HG02973 (cell line): ENCODE results near the gene CARD11.
"Not testable (repeated sequence)": the region's sequence is repeated elsewhere in the genome, so short reads cannot be mapped to it uniquely, and the experiment has no call there.

Experiments used
- ATAC-seq: cut with Tn5 transposase; IDR thresholded peaks from one replicate; pipeline ENCODE4 v1.9.1; 2021; ENCODE audit warnings: moderate library complexity; ENCODE audit not compliant: unreplicated experiment

CARD11 gene

DNA sequence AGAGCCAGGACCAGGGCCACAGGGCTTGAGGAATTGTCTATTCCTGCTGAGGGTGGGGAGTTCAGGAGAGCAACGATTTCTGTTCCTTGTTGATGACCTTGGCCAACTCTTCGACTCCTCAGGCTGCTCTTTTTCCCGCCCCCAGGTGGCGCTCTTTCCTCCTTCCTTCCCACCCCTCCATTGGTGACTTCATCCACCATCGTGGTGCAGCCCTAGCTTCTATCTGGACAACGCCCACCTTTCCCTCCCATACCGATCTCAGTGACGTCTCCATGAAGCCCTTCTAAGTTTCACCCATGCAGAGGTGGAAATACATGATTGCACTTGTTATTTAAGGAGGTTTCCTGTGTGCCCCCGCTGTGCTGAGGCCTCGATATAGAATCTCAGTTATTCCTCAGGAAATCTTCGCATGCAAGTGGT lies 22.1 kb upstream of the CARD11 start:
- ATAC-seq, result peak; percentile 44

DNA sequence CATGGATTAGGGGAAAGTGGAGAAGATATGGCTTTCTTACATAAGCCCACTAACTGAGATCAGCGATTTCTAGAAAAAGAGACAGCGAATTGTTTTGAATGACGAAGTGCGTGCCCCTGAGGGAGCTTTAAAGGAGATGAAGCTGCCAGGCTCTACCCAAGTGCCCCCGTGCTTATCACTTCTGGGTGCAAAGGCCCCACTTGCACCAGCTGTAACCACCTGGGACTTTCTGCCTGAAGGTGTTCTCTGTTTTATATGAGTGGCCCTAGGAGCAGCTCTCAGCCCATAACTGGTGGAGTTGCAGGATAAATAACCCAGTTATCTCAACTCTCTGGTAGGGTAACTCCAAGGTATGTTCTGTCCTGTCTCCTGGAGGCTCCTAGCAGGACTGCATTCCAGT lies 20.4 kb upstream of the CARD11 start:
- no peak for ATAC-seq

DNA sequence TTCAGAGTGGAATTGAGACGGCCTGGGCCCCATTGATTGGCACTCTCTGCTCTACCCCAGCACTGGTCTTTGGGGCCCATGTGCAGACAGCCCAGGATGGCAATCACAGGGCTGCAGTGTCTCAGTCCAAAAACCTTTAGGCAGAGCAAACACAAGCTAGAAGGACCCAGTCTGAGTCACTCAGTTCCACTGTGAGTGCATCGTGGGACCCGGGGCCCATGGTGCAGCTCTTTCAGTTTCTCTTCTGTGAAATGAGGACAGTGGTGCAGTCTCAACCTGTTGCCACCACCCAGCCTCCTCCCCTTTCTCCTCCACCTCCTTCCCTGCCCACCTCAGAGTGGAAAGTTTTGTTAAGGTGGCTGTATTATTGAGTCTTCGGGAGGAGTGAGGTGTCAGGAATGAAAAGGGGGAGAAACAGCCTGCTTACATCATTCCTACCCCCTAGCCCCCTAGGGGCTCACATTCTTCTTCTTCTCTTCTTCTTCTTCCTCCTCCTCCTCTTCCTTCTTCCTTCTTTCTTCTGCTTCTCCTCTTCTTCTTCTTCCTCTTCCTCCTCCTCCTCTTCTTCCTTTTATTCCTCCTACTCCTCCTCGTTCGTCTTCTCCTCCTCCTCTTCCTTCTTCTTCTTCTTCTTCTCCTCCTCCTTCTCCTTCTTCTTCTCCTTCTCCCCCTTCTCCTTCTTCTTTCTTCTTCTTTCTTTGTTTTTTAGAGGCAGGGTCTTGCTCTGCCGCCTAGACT lies 19.5 kb upstream of the CARD11 start:
- peak; percentile 85 for ATAC-seq

DNA sequence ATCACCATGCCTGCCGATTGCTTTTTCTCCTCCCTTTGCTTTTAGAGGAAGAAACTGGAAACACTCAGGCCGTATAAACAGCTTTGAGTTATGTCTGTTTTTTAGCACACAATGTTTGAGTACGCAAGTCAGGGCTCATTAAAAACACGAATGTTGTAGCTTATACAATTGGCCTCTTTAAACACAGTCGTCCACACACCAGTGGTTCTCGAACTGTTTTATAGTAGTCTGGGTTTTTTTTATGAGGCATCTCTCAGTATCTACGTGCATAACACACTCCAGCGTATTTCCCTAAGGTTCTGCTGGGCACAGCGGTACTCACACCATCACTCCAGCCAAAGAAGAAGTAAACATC lies 13.4 kb upstream of the CARD11 start:
- ATAC-seq, result no peak

DNA sequence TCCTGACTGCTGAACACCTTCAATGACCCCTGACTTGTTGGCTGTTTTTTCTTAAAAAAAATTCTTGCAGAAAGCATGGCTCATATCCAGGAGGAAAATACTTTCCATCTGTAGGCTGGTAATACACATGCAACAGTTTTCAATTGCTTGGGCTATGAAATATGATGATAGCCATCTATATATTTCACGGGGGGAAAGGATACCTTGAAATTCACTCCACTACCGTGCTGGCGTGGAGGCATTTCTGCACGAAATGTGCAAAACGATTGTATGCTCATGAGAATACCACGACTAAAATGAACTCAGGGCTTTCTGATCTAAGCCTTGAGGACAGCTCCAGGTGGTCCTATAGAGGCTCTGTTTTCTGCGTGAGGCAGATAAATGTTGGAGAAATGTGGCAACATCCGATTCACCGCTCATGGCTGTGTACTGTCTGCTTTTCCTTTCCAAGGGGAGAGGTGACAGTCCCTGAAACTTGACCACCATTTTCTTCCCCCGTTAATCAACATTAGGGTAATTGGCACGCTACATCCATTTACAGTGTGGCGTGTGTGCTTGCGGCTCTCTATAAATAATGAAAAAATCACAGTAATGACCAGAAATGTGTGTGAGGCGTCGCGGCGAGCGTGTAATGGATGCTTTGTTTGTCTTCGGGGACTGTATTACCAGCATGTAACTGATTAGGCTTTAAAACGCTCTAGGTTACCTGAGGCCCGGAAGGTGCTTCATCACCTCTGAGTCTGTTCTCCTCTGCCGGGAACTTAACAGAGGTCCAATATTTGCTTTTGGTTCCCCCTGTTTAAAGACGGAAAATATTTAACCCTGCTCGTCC lies 12.8 kb upstream of the CARD11 start:
- ATAC-seq, result no peak

DNA sequence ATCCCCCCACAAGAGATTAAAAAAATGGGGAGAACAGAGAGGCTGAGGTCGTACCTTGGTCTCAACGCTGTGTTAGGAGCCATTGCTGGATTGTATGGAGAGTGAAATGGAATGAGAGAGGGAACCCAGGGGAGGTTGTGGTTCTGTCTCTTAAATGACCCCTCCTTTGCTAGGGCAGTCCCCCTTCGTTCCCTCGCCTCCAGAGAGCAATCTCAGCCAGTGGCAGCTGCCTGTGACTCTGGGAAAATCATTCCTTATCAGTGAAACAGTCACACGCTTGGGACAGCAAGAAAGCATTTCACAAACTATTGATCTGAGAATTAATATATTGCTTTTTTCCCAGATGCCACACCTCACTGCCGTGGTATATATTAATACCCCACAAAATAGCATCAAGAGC lies 12.0 kb upstream of the CARD11 start:
- no peak for ATAC-seq

DNA sequence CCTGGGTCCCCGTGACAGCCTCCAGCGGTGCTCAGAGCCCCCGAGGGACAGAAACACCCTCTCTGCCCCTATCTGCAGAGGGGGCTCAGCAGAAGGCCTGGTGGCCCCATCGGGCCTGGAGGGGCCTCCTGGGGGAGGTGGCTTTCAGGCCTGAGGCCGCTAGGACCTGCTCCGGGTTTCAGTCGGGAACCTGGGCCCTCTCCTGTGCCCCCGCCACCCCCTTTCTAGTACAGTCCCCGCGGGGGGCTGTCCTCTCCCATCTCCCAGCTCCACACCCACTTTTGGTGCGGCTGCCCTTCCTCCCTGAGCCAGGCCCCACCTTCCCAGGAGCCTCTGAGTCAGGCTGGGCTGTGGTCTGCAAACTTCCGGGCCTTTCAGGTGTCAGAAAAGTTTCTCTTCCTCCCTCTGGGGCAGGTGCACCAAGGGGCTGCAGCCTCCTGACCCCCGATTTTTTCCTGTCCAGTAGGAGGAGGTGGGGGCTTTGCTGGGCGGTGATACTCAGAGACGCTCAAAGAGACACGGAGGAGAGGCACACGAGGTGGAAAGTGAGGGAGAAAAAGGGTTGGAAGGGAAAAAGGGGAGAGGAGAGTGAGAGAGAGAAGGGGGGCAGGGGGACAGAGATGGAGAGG lies 692 bp downstream of the CARD11 start:
- ATAC-seq, result peak; percentile 86

DNA sequence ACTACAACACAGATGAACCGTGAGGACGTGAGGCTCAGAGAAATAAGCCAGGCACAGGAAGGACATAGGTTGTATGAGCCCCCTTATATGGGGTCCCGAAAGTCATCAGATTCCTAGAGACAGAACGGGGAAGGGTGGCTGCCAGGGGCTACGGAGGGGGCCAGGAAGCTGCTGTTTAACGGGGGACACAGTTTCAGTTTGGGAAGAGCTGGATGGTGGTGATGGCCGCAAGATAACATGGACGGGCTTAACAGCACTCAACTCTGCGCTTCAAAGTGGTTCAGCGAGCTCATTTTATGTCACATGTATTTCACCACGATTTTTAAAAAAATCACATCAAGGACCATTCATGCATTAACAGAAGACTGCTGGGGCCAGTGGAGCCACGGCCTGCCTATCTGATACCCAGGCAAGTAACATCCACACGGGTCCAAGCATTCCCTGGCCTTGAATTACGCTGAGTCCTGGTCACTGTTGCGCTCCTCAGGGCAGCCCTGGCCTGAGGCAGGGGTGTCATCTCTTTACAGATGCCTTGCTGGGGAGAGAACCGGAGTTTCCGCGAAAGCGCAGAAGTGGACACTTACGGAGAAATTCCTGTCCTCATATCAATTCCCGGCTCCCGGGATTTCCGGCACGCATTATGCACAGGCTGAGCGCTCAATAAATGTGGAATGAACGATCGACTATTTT lies 1.5 kb downstream of the CARD11 start:
- ATAC-seq, result no peak

DNA sequence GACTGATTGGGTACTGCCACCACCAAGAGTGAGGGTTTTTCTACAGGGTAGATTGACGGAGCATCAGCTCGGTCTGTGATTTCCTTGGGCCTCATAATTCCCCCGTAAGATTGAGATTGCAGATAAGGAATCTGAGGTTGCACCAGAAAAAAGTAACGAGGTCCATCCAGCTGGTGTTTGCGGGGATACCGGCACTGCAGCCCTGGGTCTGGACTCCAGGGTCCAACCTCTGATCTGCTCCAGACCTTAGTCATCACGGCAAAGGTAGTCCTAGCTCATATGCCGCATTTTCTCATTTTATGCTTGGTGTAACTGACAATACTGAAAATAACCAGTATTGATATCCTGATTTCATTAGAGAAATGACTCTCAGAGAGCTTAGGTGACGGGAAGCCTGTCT lies 3.9 kb downstream of the CARD11 start:
- no peak for ATAC-seq

DNA sequence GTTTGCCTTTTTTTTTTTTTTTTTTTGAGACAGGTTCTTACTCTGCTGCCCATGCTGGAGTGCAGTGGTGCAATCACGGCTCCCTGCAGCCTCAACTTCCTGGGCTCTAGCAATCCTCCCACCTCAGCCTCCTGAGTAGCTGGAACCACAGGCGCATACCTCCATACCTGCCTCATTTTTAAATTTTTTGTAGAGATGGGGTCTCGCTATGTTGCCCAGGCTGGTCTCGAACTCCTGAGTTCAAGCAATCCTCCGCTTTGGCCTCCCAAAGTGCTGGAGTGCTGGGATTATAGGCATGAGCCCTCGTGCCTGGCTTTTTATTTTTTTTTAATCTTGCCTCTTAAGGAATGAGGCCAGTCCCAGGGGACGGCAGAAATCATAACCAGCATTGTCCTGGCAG lies 5.7 kb downstream of the CARD11 start:
- ATAC-seq, result not testable (repeated sequence)

DNA sequence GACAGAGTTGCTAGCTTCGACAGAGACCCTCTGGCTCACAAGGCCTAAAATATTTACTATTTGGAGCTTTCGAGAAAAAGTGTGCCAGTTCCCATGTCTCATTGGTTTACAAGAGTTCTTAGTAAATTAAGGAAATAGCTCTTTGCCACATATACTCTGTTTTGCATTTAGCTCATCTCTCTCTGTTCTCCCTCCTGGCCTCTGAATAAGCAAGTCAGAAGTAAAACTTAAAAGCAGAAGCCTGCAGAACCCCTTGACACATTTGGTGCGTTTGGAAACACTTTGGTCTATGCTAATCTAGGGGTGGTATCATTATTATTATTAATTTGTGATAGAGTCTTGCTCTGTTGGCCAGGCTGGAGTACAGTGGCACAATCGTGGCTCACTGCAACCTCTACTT lies 6.4 kb downstream of the CARD11 start:
- no peak for ATAC-seq

DNA sequence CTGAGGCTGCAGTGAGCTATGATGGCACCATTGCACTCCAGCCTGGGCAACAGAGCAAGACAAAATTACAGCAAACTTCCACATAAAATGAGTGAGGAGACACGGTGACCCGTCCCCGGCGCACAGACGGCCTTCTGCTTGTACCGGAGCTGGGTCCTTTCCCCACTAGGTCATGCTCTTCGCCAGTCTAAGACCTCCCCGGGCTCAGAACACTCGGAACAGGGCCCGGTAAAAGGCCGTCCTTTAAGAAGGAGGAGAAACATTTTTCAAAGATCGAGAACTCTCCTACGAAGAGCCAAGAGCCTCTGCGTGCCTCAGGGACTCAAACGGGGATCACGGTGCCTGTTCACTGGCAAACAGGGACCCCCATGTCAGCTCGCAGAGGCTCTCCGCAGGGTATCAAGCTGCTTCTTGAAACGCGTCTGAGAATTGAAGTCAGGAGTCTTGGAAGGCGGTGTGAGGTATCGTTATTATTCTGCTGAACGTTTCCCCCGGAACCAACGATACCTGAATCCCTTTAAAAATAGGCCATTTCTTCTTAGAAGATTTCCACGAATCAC lies 9.0 kb downstream of the CARD11 start:
- ATAC-seq, result no peak

DNA sequence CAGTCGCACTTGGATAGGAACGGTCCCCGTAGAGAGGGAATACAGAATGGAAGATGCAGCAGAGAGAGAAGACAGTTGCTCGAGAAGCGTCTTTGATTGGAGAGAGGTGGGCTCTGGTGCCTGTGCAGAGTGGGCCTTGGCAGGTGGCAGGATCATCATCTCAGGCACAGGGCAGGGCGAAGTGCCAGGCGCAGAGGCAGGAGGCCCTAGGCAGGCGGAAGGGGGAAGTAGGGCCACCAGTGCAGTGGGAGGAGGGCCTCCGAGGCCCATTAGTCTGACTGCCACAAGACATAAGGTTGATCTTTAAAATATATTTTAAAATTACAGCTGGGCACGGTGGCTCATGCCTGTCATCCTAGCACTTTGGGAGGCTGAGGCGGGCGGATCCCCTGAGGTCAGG lies 10.1 kb downstream of the CARD11 start:
- ATAC-seq, result no peak

DNA sequence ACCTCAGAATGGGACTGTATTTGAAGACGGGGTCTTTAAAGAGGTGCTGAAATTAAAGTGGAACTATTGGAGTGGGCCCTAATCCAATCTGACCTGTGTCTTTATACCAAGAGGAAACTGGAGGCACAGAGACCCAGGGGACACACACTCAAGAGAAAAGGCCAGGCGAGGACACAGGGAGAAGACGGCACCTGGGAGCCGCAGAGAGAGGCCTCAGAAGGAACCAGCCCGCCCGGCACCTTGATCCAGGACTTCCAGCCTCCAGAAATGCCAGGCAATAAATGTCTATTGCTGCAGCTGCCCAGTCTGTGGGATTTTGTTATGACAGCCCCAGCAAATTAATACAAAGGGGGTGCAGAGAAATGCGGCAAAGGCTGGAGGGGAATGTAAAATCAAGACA lies 10.5 kb downstream of the CARD11 start:
- ATAC-seq, result no peak

DNA sequence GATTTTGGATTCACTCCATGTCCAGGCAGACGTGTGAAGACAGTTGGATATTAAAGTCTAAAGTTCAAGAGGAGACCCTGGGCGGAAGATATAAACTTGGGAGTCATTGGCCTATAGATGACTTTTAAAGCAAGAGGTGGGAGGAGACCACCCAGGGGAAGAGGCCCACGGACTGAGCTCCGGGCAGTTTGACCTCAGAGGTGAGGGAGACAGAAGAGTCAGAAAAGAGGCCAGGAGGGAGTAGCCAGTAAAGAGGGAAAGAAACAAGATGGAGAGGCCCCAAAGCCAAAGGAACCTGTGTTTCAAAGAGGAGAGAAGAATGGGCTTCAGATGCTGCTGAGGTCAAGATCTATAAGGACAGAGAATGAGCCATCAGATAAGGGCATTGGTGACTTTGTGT lies 11.4 kb downstream of the CARD11 start:
- ATAC-seq, result no peak

DNA sequence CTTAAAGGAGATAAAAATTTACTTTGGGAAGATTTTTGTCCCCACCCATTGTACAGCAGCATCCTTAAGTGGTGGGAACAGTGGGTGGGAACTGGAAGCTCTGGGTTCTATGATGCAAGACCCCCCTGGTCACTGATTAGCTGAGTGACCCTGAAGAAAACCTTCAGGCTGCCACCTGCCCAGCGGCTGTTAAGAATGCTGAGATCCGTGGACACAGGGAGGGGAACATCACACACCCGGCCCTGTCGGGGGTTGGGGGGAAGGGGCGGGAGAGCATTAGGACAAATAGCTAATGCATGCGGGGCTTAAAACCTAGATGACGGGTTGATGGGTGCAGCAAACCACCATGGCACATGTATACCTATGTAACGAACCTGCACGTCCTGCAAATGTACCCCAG lies 14.5 kb downstream of the CARD11 start:
- no peak for ATAC-seq

DNA sequence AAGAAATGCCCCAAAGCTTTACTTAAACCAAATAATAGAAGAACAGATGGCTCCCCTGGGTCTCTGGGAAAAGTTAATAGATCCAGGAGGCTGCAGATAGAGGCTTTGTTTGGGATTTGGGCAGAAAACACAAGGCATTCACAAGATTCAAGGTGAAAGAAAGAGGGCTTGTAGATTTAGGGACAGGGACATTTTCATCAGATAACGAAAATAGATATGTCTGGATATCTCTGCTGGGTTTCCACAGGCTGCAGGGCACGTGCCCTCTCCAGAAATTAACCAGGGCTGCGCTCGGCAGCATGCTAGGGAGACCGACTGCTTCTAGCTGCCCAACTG lies 14.9 kb downstream of the CARD11 start:
- no peak for ATAC-seq

DNA sequence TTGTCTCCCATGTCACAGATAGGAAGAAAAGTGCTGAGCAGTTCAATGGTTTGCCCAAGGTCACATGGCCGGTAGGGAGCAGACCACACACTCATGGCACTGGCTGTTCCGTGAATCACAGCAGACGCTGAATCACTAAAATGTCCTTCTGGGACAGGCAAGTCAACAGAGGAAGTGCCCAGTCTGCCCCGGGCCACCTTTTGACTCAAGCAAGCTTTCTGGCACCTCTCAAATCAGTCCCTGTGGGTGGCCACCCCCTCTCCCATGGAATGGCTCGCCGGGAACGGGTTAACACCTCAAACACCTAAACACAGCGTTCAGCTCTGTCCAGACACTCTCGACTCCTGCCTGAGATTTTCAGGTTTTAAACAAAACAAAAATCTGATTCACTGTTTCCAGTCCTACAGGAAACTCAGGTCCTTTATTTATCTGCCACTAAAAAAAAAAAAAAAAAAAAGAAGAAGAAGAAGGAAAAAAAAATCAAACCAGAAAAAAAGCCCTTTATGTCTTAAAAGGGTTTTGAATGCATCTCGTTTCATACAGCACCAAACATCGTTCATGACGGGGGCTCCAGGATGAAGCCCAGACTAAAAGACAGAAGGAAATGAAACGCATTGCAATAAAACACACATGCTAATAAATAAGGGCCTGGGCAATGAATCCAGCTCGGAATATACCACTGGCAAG lies 15.5 kb downstream of the CARD11 start:
- no peak for ATAC-seq

DNA sequence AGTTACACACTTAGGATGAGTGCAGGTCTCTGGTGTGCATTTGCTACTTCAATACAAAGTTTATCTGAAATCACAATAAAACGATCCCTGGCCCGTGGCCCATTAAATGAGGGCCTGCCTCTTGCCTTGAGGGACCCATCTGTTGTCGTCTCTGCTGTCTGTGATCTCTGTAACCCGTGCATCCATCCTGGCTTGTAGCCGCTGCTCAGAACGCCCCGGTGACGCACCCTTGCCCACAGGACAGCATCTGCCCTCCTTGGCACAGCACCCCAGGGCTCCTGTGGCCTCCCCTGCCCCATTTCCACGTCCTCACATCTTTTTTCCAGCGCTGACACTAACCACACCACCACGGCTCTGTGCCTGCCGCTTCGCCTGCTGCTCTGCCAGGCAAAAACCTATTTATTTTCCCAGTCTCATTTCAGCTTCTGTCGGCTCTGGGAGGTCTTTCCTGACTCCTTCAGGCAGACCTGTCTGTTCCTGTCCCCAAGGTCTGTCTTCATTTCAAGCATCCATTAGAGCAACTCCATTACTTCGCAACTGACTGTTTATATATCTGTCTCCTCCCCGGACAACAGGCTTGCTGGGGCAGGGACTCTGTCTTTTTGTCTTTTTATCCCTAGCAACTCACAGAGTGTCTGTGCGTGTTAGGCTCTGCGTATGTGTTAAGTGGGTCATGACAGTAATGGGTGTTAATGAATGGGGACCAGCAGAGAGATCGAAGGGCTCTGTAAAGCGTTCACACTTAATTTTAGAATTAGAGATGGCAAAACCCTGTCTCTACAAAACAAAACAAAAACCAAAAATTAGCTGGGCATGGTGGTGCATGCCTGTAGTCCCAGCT lies 16.4 kb downstream of the CARD11 start:
- no peak for ATAC-seq

DNA sequence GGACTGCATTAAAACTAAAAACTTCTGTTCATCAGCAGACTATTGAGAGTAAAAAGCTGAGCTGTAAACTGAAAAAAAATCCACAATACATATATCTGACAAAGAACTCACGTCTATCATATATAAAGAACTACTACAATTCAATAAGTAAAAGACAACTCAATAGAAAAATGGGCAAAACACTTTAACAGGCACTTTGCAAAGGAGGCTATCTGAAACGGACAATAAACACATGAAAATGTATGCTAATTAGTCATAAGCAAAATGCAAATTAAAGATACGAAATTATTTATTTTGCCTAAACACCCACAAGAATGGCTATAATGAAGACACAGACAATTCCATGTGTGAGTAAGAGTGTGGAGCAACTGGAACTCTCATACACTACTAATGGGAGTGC lies 18.1 kb downstream of the CARD11 start:
- ATAC-seq, result no peak
